GM13976 (cell line): ENCODE data around the gene CENPU.

Experiments
- DNase-seq: peaks from one replicate; pipeline ENCODE4 v3.0.0; 2012; ENCODE audit warnings: low spot score
- in situ Hi-C: fragments of 300-500 bp; cut with MboI; formaldehyde crosslinking; loops from one replicate; pipeline ENCODE4 v1.12.0; 2022; ENCODE audit warnings: low sequenced_read_pairs, mixed read lengths, inconsistent platforms; ENCODE audit not compliant: unreplicated experiment
- TF ChIP-seq, protein P1 (sequence below): IDR thresholded peaks from 2 replicates; pipeline ENCODE4 v1.5.1; 2012; ENCODE audit warnings: borderline replicate concordance, mild to moderate bottlenecking; ENCODE audit not compliant: insufficient read depth; ENCODE audit errors: extremely low read depth, missing control alignments, control extremely low read depth

CENPU gene

DNA sequence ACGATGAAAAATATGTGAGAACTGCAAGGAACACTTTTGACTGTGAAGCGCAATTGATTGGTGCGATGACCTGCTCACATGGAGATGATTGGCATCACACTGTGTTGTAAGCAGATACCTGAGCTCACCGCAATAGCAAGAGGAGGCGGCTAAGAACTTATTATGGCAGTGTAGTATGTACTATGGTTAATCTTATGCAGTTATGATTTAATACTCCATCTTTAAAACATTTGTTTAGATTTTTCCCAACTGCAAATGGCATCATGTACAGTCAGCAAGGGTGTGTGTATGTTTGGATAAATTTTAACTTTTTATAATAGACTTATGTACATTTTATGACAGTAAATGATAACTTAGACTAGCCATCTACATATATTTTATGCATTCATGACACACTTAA is 58.9 kb downstream of the CENPU start:
- no peak for DNase-seq
- in situ Hi-C loops = no loop called here
- TF ChIP-seq, protein P1, sequence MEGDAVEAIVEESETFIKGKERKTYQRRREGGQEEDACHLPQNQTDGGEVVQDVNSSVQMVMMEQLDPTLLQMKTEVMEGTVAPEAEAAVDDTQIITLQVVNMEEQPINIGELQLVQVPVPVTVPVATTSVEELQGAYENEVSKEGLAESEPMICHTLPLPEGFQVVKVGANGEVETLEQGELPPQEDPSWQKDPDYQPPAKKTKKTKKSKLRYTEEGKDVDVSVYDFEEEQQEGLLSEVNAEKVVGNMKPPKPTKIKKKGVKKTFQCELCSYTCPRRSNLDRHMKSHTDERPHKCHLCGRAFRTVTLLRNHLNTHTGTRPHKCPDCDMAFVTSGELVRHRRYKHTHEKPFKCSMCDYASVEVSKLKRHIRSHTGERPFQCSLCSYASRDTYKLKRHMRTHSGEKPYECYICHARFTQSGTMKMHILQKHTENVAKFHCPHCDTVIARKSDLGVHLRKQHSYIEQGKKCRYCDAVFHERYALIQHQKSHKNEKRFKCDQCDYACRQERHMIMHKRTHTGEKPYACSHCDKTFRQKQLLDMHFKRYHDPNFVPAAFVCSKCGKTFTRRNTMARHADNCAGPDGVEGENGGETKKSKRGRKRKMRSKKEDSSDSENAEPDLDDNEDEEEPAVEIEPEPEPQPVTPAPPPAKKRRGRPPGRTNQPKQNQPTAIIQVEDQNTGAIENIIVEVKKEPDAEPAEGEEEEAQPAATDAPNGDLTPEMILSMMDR = no peak

DNA sequence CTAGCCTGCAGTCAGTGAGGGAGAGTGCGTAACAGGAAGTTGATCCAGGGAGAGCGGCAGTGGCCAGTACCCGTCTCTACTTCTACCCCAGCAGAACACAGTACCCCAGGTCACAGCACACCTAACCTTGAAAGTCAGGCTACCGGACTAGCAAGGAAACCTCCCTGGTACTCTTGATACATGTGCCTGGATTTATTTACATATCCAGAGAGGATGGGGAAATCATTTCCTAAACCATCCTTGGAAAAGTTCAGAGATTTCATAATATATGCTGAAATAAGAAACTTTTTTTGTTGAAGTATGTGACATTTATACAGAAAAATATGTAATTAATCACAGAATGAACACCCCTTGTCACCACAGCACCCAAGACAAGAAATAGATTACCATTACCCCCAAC is 59.9 kb downstream of the CENPU start:
- in situ Hi-C loops = no loop called here
- TF ChIP-seq, protein P1 = no peak
- DNase-seq = no peak

DNA sequence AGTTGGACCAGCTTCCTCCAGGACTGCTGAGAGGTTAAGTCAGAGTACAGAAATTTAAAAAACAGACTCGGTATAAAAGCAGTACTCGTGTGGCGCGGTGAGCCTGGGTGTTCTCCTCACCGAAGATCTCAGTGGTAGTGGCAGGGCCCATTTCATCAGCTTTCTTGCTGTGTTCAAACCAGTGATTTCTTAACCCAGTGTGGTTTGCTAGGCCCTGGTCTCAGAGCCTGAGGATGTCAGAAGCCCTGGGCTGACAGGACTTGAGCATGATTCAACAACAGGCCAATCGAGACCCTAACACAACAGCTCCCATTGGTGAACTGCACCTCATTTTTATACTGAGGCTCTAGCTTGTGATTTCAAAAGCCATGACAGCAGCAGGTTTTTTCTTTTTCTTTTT is 61.2 kb downstream of the CENPU start:
- in situ Hi-C loops = no loop called here
- TF ChIP-seq, protein P1 = no peak
- DNase-seq = no peak

DNA sequence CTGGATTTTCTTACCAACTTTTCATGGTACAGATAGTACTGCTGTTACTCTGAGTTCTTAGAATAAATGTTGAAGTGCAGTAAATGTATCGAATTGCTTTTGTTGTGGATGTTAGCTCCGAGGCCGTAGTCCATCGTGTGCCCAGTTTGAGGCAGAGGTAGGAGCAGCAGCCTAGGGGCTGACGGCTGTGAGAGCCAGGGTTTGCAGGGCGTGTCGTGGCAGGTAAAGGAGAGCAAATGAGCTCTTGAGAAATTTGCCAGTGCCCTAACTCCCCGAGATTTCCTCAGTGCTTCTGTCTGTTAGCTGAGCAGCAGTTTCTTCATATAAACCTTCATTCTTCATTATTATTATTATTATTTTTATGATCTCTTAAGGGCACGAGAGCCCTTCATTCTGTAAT is 62.8 kb downstream of the CENPU start:
- TF ChIP-seq, protein P1 = no peak
- in situ Hi-C loops = no loop called here
- DNase-seq = no peak

DNA sequence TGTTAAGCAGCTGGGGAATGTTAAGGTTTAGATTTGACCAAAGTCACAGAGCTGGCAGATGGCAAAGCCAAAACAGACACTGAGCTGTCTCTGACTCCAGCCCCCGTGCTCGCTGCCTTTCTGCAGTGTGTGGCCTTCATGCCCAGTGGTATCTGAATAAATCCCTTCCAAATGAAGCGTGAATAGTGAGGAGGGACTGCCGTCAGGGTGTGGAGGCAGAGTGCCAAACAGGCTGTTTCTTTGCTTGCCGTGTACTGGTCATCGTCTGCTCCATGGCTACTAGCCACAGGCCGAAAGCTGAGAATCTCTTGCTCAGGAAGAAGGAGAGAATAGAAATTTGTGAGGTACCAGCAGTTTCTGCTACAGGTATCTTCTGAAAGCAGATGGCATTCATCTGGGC is 64.6 kb downstream of the CENPU start:
- in situ Hi-C loops = no loop called here
- TF ChIP-seq, protein P1 = no peak
- no peak for DNase-seq

DNA sequence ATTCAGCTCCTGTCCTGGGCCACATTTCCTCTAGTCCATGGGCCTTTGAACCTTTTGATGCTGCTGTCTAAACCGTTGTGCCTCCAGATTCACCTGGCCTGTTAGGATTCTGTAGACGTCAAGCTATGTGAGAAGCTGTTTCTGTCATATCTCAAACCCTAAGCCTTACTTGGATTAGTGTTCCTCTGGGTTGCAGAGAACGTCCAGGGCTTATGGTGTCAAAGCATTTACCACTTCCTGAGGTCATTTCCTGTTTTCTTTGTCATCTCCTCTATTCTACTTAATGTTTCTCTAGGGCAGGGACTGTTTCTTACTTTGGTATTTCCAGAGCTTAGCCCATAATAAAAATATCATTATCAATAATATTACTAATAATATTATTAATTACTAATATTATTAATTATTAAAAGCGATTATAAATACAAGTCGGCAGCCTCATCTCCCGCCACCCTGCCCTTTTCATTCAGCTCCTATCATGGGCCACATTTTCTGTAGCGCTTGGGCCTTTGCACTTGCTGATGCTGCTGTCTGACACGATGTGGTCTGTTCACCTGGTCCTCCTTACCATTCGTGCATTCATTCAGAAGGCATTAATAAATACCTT is 65.3 kb downstream of the CENPU start:
- DNase-seq = no peak
- TF ChIP-seq, protein P1 = no peak
- in situ Hi-C loops = no loop called here

DNA sequence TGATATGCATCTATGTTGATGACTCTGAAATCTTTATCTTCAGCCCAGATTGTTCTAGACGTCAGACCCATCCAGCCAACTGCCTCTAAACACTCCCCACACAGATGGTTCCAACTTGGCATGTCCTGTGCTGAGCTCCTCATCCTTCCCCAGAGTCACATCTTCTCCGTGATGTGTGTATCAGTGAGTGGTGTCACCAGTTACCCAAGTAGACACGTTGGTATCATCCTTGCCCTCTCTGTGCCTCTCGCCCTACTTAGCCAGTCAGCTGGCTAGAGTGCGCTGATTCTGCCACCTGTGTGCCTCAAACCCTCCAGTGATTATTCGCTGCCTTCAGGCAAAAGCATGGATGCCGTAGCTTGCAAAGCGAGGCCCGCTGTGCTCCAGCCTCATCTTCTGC is 65.8 kb downstream of the CENPU start:
- TF ChIP-seq, protein P1 = no peak
- no peak for DNase-seq
- in situ Hi-C loops = no loop called here
